ENCODE measurements around the gene PRAMEF5.
"Not testable (repeated sequence)": the region's sequence is repeated elsewhere in the genome, so short reads cannot be mapped to it uniquely, and the experiment has no call there.

PRAMEF5 gene

DNA sequence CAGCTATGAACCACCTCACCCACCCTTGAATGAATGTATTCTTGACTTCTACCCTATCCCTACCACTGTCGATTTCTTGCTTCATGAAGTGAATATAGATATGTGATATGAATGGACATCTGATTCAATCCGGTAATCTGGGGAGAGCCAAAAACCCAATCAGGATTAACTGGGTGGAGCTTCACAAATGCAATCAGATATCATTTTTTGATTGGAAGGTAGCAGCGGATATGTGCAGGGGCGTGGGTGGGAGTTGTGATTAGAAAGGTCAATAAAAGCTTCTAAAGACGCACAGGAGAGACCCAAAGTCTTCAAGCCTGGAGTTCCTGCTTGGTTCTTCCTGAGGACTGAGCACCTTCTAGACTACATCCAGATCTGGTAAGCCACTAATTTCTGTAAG lies at the start of gene PRAMEF5:
TSS of gene PRAMEF5 (plus strand) at position 301 of the 400 bp plus-strand sequence. CDS start 5,071 bp downstream, outside the sequence.
- DNase-seq (ENCODE audit: low spot score) = not testable (repeated sequence)

DNA sequence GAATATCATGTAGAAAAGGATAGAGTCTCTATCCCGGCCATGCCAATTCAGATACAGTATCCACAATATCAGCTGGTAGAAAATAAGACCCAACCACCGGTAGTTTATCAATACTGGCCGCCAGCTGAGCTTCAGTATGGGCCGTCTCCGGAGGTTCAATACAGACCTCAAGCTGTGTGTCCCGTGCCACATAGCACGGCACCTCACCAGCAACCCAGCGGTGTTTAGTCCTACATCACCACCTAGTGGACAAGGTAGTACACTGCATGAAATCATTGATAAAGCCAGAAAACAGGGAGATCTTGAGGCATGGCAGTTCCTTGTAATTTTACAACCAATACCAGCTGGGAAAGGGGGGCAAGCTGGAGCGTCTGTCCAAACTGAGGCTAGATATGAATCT lies 45.3 kb upstream of the PRAMEF5 start:
- not testable (repeated sequence) for DNase-seq (ENCODE audit: low spot score)

DNA sequence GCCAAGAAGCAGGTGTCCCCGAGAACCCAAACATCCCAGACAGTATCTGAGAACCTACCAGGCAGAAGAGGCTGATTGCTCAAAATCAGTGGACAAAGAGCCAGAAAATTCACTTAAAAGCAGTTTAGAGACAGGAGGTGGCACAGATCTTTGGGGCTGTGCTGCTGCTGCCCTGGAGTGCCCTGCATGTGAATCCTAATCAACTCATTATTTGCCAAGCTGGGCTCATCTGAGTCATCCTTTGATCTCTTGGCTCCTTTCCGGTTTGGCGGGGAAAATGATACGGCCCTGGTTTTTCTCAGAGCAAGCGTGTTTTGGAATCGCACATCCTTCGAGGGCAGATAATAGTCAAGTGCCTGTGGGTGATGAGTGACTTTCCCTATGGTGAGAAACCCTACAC lies 37.4 kb upstream of the PRAMEF5 start:
- DNase-seq (ENCODE audit: low spot score) = not testable (repeated sequence)

DNA sequence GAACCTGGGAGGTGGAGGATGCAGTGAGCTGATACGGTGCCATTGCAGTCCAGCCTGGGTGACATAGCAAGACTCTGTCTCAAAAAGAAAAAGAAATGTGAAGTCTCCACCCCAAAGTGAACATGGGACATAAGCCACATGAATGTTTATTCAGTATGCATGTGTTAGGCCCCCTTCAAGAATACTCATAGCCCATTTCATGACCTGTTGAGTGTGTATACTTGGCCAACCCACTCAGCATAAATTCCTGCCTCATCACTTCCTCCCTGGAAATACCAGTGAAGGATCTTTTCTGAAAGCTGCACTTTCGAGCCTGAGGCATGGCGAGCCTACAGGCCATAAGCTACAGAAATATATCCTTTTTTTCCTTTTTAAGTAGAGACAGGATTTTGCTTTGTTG lies 34.8 kb upstream of the PRAMEF5 start:
- DNase-seq (ENCODE audit: low spot score) = not testable (repeated sequence)

DNA sequence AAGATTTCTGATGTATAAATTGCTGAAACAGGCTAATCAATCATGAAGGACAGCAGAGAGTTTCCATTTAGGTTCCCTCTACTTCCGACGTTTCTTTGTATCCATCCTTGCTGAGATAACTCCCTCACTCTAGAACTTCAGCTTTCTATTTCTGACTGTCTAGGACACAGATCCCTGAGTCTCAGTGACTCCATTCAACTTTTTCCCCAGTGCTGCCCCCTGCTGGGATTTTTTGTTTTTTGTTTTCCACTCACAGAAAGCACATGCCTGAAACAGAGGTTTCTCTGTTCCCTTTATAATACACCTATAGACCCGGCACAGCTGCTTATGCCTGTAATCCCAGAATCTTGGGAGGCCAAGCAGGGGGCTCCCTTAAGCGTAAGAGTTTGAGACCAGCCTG lies 31.2 kb upstream of the PRAMEF5 start:
- not testable (repeated sequence) for DNase-seq (ENCODE audit: low spot score)

DNA sequence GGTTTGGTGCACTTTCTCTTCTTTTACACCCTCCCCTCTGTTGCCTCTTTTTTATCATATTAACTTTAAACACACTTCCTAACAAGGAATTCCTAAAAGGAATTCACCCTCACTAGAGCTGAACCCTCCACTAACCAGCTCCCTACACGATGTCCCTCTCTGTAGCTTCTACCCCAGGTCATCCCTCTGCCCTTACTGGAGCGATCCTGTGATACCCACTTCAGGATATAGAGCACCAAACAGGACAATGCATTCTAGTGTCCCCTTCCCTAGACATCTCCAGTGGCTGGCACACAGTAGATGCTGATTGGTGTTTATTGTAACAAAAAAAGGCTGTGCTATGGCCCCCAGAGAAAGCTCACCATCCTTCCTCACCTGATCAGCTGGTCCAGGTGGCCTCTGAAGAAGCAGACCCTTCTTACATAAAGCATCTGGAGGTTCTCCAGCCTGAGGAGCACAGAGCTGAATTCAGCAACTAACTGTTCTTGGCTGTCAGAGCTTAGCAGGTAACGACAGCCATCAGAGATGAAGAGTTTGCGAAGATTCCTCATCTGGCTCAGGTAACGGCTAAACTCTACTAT lies 29.4 kb upstream of the PRAMEF5 start:
- DNase-seq (ENCODE audit: low spot score) = no peak

DNA sequence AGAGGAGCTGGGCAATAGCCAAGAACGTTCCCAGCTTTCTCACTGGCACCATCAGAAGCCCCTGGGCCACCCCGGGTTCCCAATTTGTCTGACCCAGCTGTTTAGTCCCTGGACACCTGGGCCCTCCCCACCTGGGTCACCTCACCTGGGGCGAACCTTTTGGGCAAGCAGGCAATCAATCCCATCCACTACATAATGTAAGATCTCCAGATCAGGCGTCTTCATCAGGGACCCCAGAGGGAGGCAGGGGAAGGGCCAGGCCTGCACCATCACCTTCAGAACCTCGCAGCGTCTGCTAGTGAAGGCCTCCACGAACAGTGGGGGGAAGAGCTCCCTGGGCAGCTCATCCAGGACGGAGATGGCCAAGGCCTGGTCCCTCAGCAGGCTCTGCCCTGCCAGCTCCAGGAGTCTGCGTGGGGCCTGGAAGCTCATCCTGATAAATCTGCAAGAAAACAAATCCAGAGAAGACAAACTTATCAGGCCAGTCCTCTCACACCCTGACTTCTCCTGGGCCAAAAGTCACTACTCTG lies 28.3 kb upstream of the PRAMEF5 start, which contains the start of gene PRAMEF18:
TSS of gene PRAMEF18 (minus strand) at position 480 of the 530 bp plus-strand sequence. CDS start at position 432, 48 bp downstream.
- not testable (repeated sequence) for DNase-seq (ENCODE audit: low spot score)

DNA sequence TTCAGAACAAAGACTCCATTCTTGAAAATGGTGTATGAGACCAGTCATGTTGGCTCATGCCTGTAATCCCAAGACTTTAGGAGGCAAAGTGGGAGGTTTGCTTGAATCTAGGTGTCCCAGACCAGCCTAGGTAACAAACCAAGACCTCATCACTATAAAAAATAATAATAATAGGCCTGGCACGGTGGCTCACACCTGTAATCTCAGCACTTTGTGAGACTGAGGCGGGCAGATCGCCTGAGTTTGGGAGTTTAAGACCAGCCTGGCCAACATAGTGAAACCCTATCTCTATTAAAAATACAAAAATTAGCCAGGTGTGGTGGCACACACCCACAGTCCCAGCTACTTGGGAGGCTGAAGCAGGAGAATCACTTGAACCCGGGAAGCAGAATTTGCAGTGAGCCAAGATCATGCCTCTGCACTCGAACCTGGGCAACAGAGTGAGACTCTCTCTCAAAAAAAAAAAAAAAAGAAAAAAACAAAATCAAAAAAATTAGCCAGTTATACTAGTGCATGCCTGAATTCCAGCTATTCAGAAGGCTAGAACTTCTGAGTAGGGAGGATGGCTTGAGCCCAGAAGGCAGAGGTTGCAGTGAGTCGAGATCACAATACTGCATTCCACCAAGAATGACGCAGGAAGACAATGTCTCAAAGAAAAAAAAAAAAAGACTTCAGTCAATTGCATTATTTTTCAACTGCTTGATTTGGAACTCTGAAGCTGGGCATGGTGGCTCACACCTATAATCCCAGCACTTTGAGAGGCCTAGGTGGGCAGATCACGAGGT lies 26.5 kb upstream of the PRAMEF5 start:
- not testable (repeated sequence) for DNase-seq (ENCODE audit: low spot score)

DNA sequence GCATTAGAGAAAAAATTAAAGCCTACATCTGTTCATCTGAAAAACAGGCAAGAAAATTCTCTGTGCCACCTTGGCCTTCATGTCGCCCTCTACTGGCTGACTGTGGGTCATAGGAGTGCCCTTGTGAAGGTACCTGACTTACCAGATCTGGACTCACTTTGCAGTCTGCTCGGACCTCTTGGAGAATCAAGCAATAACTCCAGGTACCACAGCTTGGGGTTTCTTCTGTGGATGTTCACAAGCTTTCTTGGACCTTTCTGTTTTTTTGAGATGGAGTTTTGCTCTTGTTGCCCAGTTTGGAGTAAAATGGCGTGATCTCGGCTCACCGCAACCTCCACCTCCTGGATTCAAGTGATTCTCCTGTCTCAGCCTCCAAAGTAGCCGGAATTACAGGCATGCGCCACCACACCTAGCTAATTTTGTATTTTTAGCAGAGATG lies 25.6 kb upstream of the PRAMEF5 start:
- DNase-seq (ENCODE audit: low spot score) = no peak

DNA sequence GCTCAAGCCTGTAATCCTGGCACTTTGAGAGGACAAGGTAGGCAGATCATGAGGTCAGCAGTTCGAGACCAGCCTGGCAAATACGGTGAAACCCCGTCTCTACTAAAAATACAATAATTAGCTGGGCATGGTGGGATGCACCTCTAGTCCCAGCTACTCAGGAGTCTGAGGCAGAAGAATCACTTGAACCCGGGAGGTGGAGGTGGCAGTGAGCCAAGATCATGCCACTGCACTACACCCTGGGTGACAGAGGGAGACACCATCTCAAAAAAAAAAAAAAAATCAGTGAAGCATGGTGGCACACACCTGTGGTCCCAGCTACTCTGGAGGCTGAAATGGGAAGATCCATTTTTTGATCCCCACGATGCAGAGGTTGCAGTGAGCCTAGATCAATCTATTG lies 23.9 kb upstream of the PRAMEF5 start:
- not testable (repeated sequence) for DNase-seq (ENCODE audit: low spot score)

DNA sequence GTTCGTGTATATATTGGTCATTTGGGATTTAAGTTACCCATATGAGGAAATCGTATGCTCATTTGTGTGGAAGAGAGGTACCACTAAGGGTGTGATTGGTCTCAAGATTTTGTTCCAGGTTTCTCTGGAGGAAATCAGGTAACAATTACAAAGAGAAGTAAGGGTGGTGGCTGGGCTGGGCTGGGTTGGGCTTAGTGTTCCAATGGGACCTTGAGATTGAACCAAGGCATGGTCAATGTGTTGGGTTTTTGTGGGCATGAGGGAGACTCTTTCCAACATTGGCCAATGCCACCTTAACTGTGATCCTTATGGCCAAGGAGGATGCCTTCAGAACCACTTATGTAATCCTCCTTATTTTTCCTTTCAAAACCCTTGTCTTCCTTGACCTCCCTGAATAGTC lies 23.4 kb upstream of the PRAMEF5 start:
- not testable (repeated sequence) for DNase-seq (ENCODE audit: low spot score)

DNA sequence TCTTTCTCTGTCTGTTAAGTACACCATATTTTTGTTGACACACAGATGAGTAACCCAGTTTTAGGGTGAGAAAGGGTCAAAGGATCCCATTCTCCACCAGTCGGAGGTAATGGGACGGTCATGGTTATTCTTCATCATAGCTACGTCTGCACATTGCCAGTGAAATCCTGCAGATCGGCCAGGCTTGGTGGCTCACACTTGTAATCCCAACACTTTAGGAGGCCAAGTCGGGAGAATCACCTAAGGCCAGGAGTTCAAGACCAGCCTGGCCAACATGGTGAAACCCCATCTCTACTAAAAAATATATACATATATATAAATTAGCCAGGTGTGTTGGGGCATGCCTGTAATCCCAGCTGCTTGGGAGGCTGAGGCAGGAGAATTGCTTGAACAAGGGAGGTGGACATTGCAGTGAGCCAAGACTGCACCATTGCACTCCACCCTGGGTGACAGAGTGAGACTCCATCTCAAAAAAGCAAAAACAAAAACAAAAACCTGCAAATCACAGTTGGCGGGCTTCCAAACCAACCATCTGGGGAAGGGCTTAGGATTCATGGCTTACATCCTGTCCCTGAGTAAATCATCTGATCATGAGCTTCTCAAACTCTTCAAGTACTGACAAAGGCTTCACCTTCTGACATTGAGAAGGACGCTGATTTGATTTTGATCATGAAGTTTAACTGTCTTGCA lies 22.8 kb upstream of the PRAMEF5 start:
- DNase-seq (ENCODE audit: low spot score) = not testable (repeated sequence)

DNA sequence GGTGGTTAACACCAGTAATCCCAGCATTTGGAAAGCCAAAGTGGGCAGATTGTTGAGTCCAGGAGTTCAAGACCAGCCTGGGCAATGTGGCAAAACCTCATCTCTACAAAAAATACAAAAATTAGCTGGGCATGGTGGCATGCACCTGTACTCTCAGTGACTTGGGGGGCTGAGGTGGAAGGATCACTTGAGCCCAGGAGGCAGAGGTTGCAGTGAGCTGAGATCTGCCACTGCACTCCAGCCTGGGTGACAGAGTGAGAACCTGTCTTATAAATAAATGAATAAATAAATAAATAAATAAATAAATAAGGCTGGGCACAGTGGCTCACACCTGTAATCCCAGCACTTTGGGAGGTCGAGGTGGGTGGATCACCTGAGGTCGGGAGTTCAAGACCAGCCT lies 21.9 kb upstream of the PRAMEF5 start:
- not testable (repeated sequence) for DNase-seq (ENCODE audit: low spot score)

DNA sequence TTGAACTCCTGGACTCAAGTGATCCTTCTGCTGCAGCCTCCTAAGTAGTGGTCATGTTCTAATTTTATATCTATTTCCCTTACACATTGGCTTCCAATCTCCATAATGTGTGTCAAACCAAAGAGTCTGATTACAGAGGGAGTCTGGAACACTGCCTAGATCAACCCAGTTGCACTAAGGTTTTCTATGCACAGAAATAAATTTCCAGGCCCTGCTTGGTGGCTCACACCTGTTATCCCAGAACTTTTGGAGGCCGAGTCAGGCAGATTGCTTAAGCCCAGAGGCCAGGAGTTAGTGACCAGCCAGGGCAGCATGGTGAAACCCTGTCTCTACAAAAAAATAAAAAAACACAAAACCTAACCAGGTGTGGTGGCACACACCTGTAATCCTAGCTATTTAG lies 19.9 kb upstream of the PRAMEF5 start:
- DNase-seq (ENCODE audit: low spot score) = not testable (repeated sequence)

DNA sequence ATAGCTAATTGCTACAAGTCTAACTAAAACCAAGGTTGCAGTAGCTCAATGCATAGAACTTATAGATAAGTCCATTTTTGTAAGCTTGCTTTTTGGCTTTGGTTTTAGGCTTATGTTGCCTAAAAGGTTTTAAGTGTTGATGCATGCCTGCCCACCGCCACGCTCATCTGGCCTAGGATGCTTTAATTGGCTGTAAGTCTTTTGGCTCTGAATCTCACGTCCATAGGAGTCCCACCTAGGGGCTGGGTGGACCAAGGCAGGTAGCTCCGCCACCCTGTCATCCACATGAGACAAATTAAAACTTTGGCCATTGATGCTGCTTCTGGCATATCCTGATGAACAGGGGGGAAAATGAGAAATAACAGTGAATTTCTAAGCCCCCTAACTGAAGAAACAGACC lies 16.4 kb upstream of the PRAMEF5 start:
- not testable (repeated sequence) for DNase-seq (ENCODE audit: low spot score)

DNA sequence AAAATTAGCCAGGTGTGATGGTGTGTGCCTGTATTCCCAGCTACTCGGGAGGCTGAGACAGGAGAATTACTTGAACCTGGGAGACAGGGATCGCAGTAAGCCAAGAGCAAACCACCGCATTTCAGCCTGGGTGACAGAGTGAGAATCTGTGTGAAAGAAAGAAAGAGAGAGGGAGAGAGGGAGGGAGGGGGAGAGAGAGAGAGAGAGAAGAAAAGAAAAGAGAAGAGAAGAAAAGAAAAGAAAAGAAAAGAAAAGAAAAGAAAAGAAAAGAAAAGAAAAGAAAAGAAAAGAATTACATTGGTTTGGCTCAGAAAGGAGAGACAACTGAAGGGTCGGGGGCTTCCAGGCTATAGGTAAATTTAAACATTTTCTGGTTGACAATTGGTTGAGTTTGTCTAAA lies 14.4 kb upstream of the PRAMEF5 start:
- not testable (repeated sequence) for DNase-seq (ENCODE audit: low spot score)

DNA sequence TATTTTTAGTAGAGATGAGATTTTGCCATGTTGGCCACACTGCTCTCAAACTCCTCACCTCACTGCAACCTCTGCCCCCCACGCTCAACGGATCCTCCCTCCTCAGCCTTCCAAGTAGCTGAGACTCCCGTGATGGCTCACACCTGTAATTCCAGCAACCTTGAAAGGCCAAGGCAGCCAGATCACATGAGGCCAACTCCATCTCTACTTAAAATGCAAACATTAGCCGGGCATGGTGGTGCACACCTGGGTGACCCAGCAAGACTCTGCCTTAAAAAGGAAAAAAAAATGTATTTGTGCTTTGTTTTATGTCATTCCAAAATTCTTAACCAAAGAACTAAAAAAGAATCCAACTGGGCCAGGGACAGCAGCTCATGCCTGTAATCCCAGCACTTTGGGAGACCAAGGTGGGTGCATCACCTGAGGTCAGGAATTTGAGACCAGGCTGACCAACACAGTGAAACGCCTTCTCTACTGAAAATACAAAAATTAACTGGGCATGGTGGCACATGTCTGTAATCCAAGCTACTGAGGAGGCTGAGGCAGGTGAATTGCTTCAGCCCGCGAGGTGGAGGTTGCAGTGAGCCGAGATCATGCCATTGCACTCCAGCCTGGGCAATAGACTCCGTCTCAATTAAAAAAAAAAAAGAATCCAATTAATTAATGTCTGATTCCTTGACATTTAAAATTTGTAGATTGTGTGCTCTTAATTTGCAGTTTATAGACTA lies 10.3 kb upstream of the PRAMEF5 start:
- DNase-seq (ENCODE audit: low spot score) = not testable (repeated sequence)

DNA sequence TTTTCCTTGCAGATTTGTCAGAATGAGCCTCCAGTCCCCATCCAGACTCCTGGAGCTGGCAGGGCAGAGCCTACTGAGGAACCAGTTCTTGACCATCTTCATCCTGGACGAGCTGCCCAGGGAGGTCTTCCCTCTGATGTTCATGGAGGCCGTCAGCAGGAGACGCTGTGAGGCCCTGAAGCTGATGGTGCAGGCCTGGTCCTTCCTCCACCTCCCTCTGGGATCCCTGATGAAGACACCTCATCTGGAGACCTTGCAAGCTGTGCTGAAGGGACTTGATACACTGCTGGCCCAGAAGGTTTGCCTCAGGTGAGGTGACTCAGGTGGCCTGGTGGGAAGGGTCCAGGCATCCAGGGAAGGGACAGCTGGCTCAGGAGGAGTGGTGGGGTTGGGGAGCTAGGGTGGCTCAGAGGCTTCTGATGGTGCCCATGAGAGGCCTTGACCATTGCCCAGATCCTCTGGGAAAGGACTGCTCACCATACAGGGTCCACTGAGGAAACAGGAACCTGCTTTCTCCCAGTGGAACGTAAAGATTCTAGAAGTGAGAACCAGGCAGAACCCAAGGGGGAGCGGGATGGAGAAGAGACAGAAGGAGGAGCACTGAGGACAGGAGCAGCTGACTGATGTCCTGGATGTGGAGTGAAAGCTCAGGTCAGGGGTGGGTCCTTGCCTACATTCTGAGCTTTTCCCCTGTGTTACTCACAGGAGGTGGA lies 8.0 kb upstream of the PRAMEF5 start:
- DNase-seq (ENCODE audit: low spot score) = not testable (repeated sequence)

DNA sequence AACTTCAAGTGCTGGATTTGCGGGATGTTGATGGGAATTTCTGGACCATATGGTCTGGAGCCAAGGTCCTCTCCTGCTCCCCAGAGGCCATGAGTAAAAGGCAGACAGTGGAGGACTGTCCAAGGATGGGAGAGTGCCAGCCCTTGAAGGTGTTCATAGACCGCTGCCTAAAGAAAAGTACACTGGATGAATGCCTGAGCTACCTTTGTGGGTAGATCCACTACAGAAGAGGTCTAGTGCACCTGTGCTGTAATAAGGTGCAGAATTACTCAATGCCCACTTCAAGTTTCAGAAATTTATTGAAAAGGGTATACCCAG lies 7.5 kb upstream of the PRAMEF5 start:
- DNase-seq (ENCODE audit: low spot score) = not testable (repeated sequence)

DNA sequence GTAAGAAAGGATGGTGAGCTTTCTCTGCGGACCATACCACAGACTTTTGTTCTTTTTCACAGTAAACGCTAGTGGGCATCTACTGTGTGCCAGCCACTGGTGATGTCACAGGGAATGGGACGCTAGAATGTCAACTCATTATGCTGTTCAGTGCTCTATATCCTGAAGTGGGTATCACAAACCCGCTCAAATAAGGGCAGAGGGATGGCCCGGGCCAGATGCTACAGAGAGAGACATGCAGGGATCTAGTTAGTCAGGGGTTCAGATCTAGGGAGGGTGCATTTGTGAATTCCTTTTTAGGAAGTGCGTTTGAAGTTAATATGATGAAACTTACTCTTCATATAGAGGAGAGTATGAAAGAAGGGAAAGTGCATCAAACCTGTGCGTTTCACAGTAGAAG lies 6.9 kb upstream of the PRAMEF5 start:
- DNase-seq (ENCODE audit: low spot score) = not testable (repeated sequence)

DNA sequence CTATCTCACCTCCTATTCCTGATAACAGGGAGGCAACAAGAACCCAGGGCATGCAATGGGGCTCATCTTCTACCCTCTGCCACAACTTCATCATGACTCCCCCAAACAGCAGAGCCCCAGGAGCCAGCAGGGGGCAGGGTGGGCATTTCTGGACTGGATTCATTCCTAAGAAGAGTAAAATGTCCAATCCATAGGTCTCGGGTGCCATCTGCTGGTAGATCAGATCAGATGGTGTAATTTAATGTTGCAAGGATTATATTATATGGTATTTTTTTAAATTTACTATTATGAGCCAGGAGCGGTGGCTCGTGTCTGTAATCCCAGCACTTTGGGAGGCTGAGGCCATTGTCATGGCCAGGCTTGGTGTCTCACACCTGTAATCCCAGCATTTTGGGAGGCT lies 11.1 kb downstream of the PRAMEF5 start:
- not testable (repeated sequence) for DNase-seq (ENCODE audit: low spot score)
